HG03066 (cell line): ENCODE data around the gene AUTS2.

Experiments
- ATAC-seq: cut with Tn5 transposase; IDR thresholded peaks from one replicate; pipeline ENCODE4 v1.9.1; 2021; ENCODE audit warnings: low read depth; ENCODE audit not compliant: unreplicated experiment

Gene AUTS2

DNA sequence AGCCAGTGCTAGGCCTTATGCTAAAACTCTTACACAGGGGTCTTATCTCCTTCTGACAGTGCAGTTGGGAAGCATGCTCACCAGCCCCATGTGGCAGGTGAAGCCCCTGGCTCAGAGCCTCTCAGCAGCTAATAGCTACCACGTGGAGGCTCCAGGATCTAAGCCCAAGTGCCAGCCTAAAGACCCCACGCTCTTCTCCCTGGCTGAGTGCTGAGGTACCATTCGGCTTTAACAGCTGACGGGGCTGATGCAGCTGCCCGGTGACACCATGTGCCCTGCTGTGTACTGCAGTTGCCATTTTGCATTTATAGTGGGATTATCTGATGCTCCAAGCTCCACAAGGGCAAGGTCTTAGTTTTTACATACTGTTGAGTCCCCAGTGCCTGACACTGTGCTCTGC is 1017.9 kb downstream of the AUTS2 start:
- no peak for ATAC-seq

DNA sequence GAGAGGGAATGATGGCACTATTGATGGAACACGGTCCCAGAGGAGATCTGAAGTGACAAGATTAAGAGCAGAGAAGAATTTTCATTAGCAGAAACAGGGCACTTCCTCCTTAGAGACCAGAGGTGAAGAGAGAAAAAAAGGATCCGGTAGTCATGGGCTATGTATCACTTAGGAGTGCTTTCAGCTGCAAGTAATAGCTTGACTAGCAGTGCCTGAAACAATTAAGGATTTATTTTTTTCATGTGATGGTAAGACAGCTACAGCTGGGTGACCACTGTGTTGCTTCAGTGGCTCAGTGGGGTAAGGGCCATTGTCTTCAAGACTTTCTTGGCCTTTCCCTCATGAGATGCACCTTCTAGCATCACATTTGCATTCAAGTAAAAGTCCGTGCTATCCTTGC is 1018.5 kb downstream of the AUTS2 start:
- ATAC-seq, result no peak

DNA sequence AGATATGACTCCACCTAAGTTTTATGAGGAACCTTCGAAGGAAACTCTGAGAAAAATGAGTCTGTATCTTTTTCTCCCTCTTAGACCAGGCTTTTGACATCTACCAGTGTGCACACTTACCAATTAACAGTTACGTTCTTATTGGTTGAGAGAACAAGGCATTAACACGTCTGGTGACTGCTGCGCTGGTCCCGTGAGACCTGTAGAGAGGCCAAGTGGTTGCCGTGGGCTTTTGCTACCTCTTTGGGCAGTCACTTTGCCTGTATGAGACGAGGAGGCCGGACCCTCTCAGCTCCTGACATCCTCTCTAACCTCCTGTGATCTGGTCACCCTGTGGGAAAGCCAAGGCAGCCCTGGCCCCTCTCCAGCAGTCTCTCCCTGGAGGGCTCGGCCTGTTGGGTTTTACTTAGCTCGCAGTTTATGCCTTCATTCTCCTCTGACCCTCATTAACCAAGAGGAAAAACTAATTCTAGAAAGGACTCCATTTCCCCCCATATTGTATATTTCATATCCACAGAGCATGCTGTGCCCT is 1019.8 kb downstream of the AUTS2 start:
- no peak for ATAC-seq

DNA sequence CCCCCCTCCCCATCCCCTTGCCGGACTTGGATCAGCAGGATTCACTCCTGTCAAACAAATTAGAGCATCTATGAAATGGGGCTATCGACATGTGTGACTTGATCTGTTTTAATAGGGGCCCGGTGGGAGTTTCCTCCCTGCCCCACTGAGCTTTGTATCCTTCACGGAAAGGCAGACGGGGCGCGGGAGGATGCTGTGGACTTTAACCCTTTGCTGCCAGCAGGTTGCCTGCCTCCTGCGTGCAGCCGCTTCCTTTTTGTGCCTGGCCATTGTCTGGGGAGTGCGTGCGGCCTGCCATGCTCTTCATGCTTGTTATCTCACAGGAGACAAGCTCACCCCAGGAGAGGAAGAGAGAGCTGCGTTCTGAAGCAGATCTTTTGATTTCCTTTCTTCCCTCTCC is 1020.9 kb downstream of the AUTS2 start:
- ATAC-seq, result no peak

DNA sequence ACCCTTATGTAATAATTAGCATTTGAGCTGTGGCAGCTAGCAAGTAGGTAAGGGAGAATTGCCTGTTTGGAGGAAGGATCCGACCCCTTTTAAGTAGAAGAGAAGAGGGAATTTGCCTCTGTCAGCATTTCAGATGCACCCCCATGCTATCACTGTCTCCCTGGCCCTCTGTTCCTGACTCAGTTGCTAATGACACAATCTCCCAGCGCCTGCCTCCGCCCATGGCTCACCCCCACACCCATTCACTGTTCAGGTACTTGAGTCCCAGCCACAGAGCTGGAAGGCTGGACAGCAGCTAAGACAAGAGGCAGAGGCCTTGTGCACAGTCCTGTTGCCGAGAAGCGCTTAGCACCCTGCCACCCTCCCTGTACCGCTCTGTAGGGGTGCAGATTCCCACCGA is 1021.4 kb downstream of the AUTS2 start:
- ATAC-seq, result no peak

DNA sequence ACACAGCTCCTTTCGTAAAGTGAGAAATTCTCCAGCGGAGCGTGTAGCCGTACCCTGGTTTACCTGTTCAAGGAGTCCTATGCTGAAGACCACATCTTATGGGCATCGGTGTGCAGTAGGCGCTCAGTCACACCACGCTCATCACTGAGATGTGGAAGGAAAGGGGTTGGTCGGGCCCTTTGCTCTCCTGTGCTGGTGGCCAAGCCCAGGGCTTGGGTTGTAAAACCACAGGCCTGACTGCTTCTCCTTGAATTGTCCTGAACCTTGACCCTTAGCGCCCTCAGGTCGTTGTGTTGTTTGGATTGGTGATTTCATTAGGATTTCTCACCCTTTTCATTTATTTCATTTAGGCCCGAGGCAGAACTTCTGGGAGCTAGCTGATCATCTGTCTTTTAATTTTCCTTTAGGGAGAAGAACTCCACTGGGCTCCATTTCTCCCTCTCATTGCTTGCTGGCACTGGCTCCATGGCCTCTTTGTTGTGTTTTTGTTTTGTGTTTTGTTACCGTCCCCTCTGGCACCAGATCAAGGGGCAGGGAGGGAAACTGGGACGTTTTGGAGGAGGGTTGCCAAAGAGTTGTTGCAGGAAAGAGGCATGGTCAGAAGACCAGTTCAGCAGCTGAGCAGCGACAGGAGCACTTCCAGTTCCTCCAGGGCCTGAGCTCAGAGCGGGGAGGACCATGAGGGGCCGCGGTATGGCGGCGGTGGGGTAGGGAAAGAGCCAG is 1022.2 kb downstream of the AUTS2 start:
- ATAC-seq, result no peak

DNA sequence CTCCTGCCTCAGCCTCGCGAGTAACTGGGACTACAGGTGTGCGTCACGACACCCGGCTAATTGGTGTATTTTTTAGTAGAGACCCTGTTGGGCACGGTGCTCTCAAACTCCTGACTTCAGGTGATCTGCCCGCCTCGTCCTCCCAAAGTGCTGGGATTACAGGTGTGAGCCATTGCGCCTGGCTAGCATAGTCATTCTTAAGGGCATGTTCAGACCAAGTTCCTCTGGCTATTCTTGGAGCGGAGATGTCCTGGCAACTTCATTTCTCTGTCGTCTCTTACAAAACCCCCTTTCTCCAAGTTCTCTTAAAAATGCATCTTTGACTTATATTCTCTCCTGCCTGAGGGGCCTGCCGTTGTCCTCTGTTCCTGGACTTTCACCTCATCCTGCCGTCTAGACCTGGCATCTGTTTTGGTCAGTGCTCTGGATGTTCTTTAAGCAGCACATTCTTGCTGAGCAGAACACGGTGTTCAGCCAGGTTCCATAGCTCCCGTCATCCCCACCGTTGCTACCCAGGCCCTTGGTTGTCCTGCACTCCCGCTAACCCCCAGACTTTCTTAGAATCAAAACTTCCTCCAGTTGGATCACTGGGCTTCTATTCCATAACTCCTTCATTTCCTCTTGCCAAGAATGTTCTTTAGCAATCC is 1023.8 kb downstream of the AUTS2 start:
- ATAC-seq, result no peak

DNA sequence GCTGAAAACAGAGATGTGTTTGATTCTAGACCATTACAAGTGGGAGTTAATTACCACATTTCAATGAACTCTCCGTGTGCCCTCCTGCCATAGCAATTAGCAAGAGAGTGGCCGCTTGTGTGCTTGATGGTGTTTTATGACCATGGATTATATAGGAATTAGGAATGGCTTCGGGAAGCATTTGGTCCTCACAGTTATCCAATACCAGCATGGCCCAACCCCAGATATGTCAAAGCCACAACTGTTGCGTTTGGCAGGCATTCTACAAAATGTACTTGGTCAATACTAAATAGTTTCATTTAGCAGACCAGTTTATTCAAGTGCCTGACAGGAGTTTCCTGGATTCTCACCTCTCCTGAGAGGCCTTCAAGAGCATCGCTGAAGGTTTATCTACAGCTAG is 1024.7 kb downstream of the AUTS2 start:
- no peak for ATAC-seq

DNA sequence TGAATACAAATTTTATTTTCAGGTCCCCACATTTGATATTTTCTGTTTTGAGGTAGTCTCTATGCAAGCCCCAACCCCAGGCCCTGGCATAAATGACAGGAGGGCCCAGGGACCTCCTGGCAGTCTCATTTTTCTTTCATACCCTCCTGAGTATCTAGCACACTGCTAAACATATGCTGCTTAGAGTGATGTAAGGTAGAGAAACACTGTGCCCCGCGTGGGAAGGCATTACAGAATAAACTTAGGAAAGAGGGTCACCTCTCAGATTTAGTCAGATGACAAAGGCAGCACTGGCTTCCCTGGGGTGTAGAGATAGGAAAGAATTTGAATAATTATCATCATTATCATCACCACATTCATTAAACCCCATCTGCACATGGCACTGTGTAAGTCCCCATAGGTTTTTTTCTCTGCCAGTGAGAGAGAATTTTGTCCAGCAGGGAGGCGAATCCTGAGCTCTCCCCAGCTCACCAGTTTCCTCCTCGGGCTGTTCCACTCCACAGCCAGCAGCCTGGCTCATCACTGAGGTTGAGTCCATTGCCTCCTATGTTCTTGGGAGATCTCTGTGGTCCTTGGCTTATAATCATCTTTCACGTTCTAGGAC is 1026.3 kb downstream of the AUTS2 start:
- no peak for ATAC-seq

DNA sequence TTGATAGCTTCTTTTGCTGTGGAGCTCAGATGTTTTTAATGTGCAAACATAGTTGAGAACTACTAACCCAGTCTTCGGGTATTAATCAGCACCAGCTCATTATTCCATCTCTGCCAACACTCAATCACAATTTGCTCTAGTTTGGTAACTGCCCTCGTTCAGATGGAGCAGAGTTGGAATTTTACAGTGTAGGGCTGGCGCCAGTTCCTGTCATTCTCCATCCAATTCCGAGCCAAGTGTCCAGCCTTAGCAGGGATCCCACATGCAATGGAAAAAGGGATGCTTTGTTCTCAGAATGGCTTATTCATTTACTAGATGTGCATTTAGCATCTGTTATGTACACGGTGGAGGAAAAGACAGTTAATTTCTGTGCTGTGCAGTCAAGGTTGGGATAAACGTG is 1029.2 kb downstream of the AUTS2 start:
- ATAC-seq, result no peak

DNA sequence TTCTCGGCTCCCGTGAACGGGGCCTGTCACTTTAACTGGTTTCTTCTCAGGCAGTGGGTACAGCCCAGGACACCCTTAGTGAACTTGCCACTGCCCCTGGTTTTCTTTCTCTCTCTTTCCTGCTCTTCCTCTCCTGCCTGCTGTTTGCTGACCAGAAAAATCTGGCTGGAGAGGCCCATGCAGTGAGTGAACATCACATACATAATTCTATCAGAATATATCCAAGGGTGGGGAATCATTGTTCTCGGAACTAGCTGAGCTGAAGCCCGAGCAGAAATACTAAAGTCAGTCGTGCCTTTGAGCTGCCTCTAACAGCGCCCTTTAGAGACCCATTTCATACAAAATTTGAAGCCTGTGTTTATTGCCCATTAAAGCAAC is 1032.2 kb downstream of the AUTS2 start:
- ATAC-seq, result no peak

DNA sequence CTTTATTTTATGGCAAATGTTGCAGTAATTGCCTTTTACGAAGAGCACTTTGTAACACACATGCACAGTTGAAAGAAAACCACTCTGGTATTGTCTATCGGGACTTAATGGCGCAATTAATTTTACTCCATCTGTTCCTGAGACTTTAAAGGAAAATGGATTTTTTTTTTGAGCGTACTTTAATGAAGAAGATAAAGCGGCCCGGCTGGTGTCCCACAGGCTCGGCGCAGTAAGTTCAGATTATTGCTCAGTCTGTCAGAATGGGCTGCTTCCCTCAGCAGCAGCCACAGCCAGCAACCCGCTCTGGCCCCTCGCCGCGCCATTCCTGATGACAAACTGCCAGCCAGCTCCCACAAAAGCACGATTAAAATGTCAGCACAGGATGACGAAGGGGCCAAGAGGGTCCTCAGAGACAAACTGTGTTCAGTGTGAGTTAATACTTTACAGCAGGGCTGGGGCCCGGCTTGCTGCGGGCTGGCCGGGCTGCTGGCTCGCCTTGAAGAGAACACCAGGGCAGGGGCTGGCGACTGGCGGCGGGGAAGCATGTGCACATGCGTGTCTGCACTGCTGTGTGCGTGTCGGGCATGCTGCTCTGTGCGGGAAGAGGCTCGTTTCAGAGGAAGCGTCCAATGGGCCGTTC is 1032.7 kb downstream of the AUTS2 start:
- ATAC-seq, result no peak

DNA sequence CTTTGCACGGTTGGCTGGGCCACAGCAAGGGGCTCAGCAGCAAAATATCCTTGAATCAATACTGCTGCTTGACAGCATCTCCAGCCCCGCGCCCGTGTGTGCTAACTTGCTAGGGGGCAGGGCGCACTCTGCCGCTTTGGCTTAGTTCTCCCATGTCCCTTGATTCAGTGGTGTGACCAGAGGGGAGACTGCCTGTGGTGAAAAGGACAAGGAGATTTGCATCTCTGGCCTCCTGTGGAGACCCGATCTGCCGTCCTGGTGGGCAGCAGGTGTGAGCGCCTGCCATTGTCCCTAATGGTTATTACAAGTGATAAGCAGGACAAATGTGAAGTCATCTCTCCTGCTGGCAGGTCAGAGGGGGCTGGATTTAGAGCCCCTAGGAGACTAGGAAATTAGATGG is 1033.4 kb downstream of the AUTS2 start:
- no peak for ATAC-seq

DNA sequence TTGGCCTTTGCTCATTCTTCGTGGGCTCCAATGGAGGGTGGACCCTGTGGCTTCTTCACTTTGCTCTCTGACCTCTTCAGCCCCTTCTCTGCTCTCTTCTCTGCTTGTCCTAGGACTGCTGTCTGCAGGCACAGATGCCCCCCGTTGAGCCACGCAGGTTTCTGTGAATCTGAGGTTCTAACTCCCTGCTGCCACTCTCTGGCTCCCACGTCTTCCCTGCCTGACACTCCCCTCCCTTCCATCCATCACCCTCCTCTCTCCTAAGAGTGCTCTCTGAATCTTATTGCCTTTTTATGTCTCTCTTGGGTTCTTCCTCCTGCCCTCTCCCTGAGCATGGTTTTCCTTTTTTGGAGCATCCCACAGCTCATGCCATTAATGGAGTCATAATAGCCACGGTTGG is 1034.1 kb downstream of the AUTS2 start:
- no peak for ATAC-seq

DNA sequence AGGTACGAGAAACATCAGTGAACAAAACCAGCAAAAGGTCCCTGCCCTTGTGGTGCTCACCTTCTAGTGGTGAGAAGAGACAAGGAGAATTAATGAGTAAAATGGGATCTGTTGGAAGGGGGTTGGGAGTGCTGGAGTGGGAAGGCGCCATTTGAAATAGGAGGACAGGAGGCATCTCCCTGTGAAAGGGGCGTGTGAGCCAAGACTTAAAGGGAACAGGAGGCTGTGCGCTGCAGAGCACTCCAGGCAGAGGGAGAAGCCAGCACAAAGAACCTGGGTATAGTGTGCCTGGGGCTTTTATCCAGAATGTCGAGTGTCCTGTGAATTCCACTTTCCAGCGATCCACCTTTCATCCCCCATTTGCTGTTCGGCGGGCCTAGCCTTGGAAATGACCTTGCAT is 1035.8 kb downstream of the AUTS2 start:
- ATAC-seq, result no peak

DNA sequence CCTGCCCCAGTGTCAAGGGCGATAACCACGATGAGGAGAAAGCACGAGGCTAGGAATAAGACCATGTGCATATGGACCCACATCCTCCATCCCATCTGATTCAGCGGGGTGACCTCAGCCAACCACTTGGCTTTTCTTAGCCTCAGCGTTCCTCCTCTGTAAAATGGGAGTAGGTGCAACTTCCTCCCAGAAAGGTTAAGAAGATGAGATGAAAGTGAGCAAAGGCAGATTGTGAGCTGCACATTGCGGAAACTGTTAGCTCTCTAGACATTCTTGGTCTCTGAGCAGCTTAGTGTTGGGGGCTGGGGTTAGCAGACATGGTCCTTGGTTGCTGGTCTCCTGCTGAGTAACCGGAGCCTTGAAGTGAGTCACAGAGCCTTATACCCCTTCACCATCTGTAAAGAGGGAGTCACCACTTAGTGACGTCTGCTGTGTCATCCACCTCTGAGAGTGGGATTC is 1036.4 kb downstream of the AUTS2 start:
- ATAC-seq, result no peak

DNA sequence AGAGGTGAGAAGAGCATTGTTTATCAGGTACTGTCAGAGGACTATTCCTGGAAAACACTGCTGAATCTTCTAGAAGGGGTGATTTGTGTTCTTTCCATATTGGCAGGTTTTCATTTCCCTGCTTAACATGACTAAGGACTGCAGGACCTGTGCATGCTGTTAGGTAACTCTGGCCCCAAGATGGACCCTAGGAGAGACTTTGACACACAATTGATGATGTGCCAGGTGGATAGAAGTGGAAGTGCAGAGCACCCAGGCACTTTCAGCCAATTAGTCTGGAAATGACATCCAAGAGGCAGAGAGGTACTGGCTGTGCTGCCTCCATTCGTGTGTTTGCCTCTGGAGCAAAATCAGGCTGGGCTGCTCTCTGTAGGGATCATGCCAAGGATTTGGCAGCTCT is 1037.4 kb downstream of the AUTS2 start:
- no peak for ATAC-seq

DNA sequence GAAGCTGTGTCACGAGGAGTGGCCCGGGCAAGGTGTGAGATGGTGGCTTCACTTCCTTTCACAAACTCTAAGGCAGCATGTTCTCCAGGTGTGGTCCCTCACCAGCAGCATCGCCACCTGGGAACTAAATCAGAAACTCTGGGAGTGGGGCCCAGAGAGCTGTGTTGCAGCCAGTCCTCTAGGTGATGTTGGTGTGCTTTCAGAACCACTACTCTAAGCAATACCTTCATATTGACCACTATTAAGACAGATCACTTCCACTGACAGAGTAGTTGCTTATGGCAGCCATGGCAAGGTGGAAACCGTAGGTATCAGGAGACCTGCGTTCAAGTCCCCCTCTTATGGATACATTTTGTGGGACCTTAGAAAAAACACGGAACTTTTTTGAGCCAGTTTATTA is 1037.9 kb downstream of the AUTS2 start:
- ATAC-seq, result no peak

DNA sequence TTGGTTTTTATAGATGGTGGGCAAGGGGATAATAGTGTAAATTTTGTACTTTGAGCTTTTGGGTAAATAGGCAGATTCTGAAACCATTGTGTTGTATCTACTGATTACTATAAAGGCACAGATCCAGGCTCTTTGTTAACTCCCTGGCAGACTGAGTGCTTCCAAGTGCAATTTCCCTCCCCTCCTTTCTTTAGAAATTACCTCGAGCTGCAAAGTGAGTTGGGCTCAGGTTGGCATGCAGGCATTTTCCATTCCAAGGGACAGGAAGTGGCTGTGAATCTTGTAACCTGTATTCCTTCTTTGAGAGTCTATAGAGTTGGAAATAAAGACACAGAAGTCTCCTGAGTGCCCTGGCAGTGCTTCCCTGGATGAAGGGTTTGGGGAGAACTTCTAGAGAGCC is 1039.5 kb downstream of the AUTS2 start:
- ATAC-seq, result no peak

DNA sequence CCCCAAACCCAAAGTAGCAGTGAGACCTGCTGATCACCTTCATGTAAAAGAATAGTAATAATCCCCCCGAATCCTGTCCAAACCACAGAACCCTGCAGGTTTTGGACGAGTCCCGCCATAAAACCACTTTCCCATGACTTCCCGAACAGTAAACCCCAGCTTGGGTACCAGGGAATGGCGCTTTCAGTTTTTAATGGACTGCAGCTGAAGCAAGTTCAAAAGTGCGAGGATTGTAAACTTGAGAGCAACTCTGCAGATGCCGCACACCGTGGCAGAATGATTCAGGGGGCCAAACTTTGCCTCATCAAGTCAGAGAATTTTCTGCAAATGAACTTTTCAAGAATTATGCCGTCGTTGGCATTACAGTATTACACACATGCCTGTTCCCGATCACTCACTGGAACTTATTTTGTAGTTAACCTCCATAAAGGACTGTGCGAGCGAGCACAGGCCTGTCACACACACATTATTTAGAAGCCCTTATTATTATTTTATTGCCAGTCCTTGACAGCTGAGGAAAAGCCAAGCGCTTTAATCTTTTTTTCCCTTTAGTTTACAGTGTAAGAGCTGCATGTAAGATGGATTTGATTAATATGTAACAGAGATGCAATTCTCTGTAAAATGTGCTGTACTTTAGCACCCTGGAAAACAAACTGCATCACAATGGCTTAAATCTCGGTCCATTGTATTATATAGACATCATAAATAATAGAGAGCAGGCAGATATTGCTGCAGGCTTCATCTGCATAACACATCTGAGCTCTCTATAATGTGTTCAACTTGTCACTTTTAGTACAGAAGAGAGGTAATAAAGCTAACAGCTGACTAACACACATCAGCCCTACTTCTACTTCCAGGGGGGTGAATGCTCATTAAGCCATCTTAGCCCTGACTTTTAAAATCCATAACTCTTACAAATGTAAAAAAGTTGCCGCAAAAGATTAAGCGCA is 1040.2 kb downstream of the AUTS2 start:
- ATAC-seq, result no peak
